Measurements from ENCODE around the gene SLC35F3. TPM values are rescaled to one million over a fixed set of nuclear protein-coding genes. Genes with fewer than 3 reads are reported as not detected.

SLC35F3 gene
- total and polyA plus RNA-seq, 9 of the 15 experiments (the other 6 are each of a cell fraction or from before 2014, with no cell fraction given), result 0.04 to 0.07 (median 0.04) TPM; not detected in 6

DNA sequence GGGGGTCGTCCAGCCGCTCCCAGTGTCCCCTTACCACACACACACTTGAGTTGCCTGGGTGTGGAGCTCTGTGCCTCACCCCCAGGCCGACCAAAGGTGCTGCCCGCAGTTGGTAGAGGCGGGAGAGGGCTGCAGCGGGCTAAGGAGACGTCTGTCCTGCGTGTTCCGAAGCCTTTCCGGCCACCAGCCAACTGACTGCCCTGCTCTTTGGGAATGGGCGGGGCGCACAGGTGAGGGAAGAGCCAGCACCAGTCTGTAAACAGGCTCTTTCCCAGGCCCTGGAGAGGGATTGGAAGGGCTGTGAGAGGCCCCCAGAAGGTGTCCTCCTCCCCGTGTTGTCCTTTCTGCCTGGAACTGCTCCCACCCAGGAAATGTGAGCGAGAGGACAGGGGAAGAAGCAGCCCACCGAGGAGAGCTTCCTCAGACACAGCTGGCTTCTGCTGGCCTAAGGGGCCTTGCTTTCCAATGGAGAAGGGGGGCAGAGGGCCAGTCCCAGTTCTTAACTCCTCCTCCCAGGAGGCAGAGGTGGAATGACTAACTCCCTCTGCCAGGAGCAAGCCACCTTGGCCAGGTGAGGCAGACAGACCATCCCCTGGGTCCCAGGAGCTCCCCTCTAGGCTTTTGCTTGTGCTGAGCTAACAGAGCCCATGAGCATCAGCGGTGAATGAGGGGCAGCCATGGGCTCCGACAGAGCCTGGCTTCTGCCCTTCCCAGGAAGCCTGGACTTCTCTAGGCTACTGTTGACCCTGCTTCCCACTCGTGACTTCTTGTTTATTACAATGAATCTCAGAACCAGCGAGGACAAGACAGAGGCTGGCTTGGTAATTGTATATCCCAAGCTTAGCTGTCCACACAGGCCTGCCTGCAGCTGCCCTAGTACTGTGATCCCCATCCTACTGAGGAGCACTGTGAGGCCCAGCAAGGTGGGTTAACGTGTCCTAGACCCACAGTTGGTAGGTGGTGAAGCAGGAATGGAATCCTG is 310.7 kb downstream of the SLC35F3 start (continued):
- TF ChIP-seq, protein P1, sequence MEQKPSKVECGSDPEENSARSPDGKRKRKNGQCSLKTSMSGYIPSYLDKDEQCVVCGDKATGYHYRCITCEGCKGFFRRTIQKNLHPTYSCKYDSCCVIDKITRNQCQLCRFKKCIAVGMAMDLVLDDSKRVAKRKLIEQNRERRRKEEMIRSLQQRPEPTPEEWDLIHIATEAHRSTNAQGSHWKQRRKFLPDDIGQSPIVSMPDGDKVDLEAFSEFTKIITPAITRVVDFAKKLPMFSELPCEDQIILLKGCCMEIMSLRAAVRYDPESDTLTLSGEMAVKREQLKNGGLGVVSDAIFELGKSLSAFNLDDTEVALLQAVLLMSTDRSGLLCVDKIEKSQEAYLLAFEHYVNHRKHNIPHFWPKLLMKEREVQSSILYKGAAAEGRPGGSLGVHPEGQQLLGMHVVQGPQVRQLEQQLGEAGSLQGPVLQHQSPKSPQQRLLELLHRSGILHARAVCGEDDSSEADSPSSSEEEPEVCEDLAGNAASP (IDR thresholded peaks at IDR 0.05), result no peak
- TF ChIP-seq MAZ (CRISPR knock-in tag; conservative IDR thresholded peaks at IDR 0.05 in 1 of 2, IDR thresholded peaks at IDR 0.05 in 1 of 2) (no peak), ARID2 (IDR thresholded peaks at IDR 0.05) (no peak), NCOA1 (IDR thresholded peaks at IDR 0.05; ENCODE audit: low read depth) (no peak)
- TF ChIP-seq, protein P2, sequence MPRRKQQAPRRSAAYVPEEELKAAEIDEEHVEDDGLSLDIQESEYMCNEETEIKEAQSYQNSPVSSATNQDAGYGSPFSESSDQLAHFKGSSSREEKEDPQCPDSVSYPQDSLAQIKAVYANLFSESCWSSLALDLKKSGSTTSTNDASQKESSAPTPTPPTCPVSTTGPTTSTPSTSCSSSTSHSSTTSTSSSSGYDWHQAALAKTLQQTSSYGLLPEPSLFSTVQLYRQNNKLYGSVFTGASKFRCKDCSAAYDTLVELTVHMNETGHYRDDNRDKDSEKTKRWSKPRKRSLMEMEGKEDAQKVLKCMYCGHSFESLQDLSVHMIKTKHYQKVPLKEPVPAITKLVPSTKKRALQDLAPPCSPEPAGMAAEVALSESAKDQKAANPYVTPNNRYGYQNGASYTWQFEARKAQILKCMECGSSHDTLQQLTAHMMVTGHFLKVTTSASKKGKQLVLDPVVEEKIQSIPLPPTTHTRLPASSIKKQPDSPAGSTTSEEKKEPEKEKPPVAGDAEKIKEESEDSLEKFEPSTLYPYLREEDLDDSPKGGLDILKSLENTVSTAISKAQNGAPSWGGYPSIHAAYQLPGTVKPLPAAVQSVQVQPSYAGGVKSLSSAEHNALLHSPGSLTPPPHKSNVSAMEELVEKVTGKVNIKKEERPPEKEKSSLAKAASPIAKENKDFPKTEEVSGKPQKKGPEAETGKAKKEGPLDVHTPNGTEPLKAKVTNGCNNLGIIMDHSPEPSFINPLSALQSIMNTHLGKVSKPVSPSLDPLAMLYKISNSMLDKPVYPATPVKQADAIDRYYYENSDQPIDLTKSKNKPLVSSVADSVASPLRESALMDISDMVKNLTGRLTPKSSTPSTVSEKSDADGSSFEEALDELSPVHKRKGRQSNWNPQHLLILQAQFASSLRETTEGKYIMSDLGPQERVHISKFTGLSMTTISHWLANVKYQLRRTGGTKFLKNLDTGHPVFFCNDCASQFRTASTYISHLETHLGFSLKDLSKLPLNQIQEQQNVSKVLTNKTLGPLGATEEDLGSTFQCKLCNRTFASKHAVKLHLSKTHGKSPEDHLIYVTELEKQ (CRISPR knock-in tag; IDR thresholded peaks at IDR 0.05), result no peak
- TF ChIP-seq, protein P3, sequence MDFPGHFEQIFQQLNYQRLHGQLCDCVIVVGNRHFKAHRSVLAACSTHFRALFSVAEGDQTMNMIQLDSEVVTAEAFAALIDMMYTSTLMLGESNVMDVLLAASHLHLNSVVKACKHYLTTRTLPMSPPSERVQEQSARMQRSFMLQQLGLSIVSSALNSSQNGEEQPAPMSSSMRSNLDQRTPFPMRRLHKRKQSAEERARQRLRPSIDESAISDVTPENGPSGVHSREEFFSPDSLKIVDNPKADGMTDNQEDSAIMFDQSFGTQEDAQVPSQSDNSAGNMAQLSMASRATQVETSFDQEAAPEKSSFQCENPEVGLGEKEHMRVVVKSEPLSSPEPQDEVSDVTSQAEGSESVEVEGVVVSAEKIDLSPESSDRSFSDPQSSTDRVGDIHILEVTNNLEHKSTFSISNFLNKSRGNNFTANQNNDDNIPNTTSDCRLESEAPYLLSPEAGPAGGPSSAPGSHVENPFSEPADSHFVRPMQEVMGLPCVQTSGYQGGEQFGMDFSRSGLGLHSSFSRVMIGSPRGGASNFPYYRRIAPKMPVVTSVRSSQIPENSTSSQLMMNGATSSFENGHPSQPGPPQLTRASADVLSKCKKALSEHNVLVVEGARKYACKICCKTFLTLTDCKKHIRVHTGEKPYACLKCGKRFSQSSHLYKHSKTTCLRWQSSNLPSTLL (IDR thresholded peaks at IDR 0.05), result no peak

Measured in K562 (cell line).